ENCODE data around the gene PIEZO2. TPM values are rescaled to one million over a fixed set of nuclear protein-coding genes. Genes with fewer than 3 reads are reported as not detected.

The PIEZO2 gene
- total RNA-seq, 1 donor from 2014 or later: 4.2 TPM

- H3K4me3 Mint-ChIP-seq: no peak overlapping the region
- H3K27ac Mint-ChIP-seq: no peak overlapping the region
Measured at GRCh38 chr18:10681581-10682367, 467.6 kb downstream of the PIEZO2 start.

GRCh38 chr18:10680271-10680596 is 469.1 kb downstream of the PIEZO2 start:
- no peak for DNase-seq (ENCODE audit: low spot score)
- Mint-ChIP-seq H3K9me3 (peaks cover 2% of the 10 kb centered on the region), H3K4me1 (peaks cover 7% of the 10 kb centered on the region), H3K36me3 (peaks cover 4% of the 10 kb centered on the region), H3K27me3 (ENCODE audit: insufficient read depth, low read depth) (no peaks in the 10 kb centered on the region), H3K27ac (no peak overlapping the region), H3K4me3 (no peak overlapping the region)
- H3F3A ChIP-seq (ENCODE audit: low read depth): no peaks in the 10 kb centered on the region
- TF ChIP-seq EZH2 (IDR thresholded peaks at IDR 0.05) (no peak), EZH2phosphoT487 (IDR thresholded peaks at IDR 0.05) (no peak), CTCF (IDR thresholded peaks at IDR 0.05) (no peak)
- no peak overlapping the region for H2AFZ ChIP-seq (replicated peaks)
- no peak overlapping the region for H3K27ac ChIP-seq
- H3K4me1 ChIP-seq: no peaks in the 10 kb centered on the region
- H4K20me1 ChIP-seq (ENCODE audit: low read depth): no peaks in the 10 kb centered on the region
- H3K27me3 ChIP-seq: no peaks in the 10 kb centered on the region
- H3K9me3 ChIP-seq (ENCODE audit: low read depth): no peaks in the 10 kb centered on the region
- H3K9ac ChIP-seq: no peak overlapping the region
- no peak overlapping the region for H3K4me2 ChIP-seq
- no peaks in the 10 kb centered on the region for H3K79me2 ChIP-seq (ENCODE audit: low read depth)
- no peaks in the 10 kb centered on the region for H3K36me3 ChIP-seq
- H3K4me3 ChIP-seq: no peak overlapping the region

More at GRCh38 chr18:10681581-10682367, 467.6 kb downstream of the PIEZO2 start:
- no peak overlapping the region for H2AFZ ChIP-seq (replicated peaks)
- Mint-ChIP-seq H3K36me3 (peaks cover 4% of the 10 kb centered on the region), H3K27me3 (ENCODE audit: insufficient read depth, low read depth) (no peaks in the 10 kb centered on the region), H3K9me3 (peaks cover 2% of the 10 kb centered on the region), H3K4me1 (peaks cover 11% of the 10 kb centered on the region)
- no peak for DNase-seq (ENCODE audit: low spot score)
- H4K20me1 ChIP-seq (ENCODE audit: low read depth): no peaks in the 10 kb centered on the region
- no peak overlapping the region for H3K27ac ChIP-seq
- no peaks in the 10 kb centered on the region for H3K9me3 ChIP-seq (ENCODE audit: low read depth)
- no peak overlapping the region for H3K4me3 ChIP-seq
- no peaks in the 10 kb centered on the region for H3K79me2 ChIP-seq (ENCODE audit: low read depth)
- no peaks in the 10 kb centered on the region for H3K4me1 ChIP-seq
- no peaks in the 10 kb centered on the region for H3K36me3 ChIP-seq
- H3K9ac ChIP-seq: no peak overlapping the region
- H3F3A ChIP-seq (ENCODE audit: low read depth): no peaks in the 10 kb centered on the region
- TF ChIP-seq EZH2phosphoT487 (IDR thresholded peaks at IDR 0.05) (no peak), EZH2 (IDR thresholded peaks at IDR 0.05) (no peak), CTCF (IDR thresholded peaks at IDR 0.05) (no peak)
- H3K4me2 ChIP-seq: no peak overlapping the region
- no peaks in the 10 kb centered on the region for H3K27me3 ChIP-seq

GRCh38 chr18:10679557-10680270 is 469.7 kb downstream of the PIEZO2 start:
- Mint-ChIP-seq H3K9me3 (peaks cover 1% of the 10 kb centered on the region), H3K36me3 (peaks cover 3% of the 10 kb centered on the region), H3K27me3 (ENCODE audit: insufficient read depth, low read depth) (no peaks in the 10 kb centered on the region), H3K4me3 (no peak overlapping the region), H3K27ac (no peak overlapping the region), H3K4me1 (peaks cover 3% of the 10 kb centered on the region)
- H3K4me3 ChIP-seq: no peak overlapping the region
- H3K36me3 ChIP-seq: no peaks in the 10 kb centered on the region
- no peak overlapping the region for H3K4me2 ChIP-seq
- no peak for TF ChIP-seq CTCF (IDR thresholded peaks at IDR 0.05)
- TF ChIP-seq EZH2phosphoT487 (IDR thresholded peaks at IDR 0.05): no peak
- TF ChIP-seq EZH2 (IDR thresholded peaks at IDR 0.05): no peak
- no peak overlapping the region for H2AFZ ChIP-seq (replicated peaks)
- H3K9ac ChIP-seq: no peak overlapping the region
- no peaks in the 10 kb centered on the region for H3K9me3 ChIP-seq (ENCODE audit: low read depth)
- no peaks in the 10 kb centered on the region for H3K27me3 ChIP-seq
- no peak overlapping the region for H3K27ac ChIP-seq
- H3K4me1 ChIP-seq: no peaks in the 10 kb centered on the region
- H4K20me1 ChIP-seq (ENCODE audit: low read depth): no peaks in the 10 kb centered on the region
- H3F3A ChIP-seq (ENCODE audit: low read depth): no peaks in the 10 kb centered on the region
- no peaks in the 10 kb centered on the region for H3K79me2 ChIP-seq (ENCODE audit: low read depth)
- DNase-seq (ENCODE audit: low spot score): no peak
